ENCODE results near the gene ADPRS.

GRCh38 chr1:36128126-36128904 is 39.6 kb downstream of the ADPRS start:
- TF ChIP-seq CTCF (conservative IDR thresholded peaks at IDR 0.05; ENCODE audit: low read length) (no peak), EZH2phosphoT487 (IDR thresholded peaks at IDR 0.05; ENCODE audit: borderline replicate concordance) (no peak)

Data from Loucy (cell line).